Measurements from ENCODE around the gene IL3.

IL3 gene

DNA sequence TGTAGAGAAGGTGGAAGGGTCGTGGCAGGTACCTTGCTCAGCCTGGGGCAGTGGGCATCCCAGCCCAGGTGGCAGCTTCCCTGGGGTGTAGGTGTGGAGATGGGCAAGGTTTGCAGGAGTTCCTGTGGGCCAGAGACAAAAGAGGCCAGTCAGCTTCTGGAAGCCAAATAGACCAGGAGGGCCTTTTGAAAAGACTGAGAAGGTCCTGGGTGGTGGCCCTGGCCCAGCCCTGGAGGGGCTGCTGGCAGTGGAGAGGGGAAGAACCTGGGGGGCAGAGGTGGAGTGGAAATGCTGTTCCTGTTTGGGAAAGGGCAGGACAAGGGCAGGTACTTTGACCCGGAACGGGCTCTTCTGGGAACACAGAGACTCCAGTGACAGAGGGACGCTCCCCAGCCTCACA, 7.0 kb upstream of the IL3 start:
- no peak overlapping the region for H3K4me3 ChIP-seq
- TF ChIP-seq, protein P1, sequence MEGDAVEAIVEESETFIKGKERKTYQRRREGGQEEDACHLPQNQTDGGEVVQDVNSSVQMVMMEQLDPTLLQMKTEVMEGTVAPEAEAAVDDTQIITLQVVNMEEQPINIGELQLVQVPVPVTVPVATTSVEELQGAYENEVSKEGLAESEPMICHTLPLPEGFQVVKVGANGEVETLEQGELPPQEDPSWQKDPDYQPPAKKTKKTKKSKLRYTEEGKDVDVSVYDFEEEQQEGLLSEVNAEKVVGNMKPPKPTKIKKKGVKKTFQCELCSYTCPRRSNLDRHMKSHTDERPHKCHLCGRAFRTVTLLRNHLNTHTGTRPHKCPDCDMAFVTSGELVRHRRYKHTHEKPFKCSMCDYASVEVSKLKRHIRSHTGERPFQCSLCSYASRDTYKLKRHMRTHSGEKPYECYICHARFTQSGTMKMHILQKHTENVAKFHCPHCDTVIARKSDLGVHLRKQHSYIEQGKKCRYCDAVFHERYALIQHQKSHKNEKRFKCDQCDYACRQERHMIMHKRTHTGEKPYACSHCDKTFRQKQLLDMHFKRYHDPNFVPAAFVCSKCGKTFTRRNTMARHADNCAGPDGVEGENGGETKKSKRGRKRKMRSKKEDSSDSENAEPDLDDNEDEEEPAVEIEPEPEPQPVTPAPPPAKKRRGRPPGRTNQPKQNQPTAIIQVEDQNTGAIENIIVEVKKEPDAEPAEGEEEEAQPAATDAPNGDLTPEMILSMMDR (IDR thresholded peaks at IDR 0.05): no peak
- H3K27ac ChIP-seq: no peak overlapping the region
- DNase-seq (ENCODE audit: low spot score): peak; percentile 66

DNA sequence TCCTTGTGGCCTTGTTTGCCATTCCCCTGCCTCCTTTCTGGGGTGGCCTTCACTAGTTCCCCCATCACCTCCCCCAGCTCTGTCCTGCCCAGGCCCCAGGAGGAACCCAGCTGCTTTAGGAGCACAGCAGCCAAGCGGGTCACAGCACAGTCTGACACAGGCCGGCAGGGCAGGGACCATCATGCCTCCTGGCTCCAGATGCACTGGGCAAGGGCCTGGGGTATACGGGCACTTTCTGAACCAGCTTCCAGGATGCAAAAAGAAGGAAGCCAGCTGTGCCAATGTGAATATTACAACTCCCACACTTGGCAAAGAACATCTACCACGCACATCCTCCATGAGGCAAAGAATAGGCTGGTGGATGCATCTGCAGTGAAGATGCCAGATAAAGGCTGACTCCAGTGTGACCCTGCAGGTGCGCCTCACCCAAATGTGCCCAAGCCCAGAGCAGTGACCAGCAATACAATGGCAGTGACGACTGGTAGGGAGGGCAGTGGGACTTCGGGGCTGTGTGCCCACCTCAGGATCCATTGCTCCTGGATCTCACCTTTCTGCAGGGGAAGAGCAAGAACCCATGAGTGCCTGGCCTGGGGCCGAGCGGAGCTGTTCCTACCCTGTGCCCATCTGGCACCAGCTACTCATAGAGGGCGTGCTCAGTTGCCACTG, 6.3 kb upstream of the IL3 start:
- Histone ChIP-seq H3K27ac (no peak overlapping the region), H3K4me3 (no peak overlapping the region)
- no peak for DNase-seq (ENCODE audit: low spot score)
- TF ChIP-seq, protein P1 (IDR thresholded peaks at IDR 0.05): no peak

DNA sequence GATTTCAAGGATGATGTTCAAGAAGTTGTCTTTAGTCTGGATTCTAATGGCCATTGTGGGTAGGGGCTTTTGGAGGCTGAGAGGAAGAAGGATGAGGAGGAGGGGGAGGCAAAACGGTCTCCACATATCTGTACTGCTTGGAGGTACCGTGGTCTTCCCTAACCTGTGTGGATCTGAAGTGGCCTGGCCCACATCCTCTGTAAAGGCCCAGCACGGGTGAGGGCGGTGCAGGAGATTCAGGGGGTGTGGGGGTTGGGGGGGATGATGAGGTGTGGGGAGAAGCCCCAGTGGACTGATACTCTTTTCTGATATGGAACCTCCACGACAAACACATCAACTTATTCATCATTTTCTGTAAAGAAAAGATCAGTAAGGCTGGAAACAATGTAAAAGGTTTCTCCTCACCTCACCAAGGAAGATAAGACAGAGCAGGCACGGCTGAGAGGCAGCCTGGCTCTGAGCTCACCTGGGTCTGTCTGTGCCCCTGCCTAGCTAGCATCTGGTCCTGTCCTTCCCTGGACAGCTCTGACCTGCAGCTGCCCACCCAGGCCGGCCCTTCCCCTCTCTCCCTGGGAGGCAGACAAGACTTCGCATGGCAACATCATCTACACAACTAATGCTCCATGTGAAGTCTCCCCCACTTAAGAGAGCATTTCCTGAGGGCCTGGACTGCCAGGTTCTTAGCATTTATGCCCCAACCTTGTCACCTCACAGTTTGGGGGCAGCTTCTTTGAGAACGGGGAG, 5.6 kb upstream of the IL3 start:
- TF ChIP-seq, protein P1 (IDR thresholded peaks at IDR 0.05): no peak
- no peak for DNase-seq (ENCODE audit: low spot score)
- Histone ChIP-seq H3K27ac (no peak overlapping the region), H3K4me3 (no peak overlapping the region)

DNA sequence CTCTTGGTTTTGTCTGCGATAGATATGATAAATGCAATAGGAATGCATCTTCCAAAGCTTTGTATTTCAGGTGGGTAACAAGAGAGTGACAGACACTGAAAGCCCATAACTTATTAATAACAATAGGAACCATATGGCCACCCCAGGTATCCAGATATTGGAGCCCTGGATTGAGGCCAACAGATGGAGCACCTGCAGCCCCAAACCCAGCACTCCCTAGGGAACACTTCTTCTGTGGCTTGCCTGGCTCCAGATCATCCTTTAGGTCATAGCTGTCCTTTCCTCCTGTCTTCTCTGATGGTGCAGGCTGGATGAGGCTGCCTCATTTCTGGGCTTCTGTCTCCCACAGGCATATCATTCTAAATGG, 5.0 kb upstream of the IL3 start:
- DNase-seq (ENCODE audit: low spot score): no peak
- no peak overlapping the region for H3K27ac ChIP-seq
- no peak overlapping the region for H3K4me3 ChIP-seq
- TF ChIP-seq, protein P1 (IDR thresholded peaks at IDR 0.05): no peak

DNA sequence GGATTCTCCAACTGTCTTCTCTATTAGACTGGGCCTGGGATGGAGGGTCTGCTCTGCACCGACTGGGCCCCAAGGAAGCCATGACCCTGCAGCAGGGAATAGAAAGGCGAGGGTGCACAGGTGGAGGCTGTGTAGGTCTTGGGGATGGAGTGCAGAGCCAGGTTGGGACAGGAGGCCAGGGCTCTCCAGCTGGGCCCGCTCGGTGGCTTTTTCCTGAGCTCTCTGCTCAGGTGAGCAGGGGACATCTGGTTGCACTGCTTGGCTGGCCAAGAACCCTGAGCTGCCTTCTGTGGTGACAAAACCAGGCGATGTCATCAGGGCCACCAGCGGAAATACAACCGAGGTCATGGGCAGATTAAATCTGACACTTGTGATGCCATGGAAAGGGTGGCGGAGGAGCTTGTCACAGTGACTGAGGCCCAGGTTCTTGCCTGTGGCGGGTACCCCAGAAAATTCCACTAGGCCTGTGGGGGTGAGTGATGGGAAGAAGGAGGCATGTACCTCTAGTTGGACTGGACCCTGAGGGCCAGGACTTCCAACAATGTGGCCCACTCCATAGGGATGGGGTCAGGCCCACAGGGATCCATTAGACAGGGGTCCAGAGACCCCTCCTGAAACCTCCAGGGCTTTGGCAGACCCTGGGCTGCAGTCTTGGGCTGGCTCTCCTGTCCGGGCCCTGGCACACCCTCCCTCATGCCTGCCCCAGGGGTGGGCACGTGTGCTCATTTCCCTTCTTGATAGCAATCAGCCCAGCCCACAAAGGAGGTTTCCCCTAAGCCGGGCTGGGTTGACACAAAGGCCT, 4.4 kb upstream of the IL3 start:
- Histone ChIP-seq H3K27ac (no peak overlapping the region), H3K4me3 (no peak overlapping the region)
- peak; percentile 66 for DNase-seq (ENCODE audit: low spot score)
- TF ChIP-seq, protein P1 (IDR thresholded peaks at IDR 0.05): no peak

DNA sequence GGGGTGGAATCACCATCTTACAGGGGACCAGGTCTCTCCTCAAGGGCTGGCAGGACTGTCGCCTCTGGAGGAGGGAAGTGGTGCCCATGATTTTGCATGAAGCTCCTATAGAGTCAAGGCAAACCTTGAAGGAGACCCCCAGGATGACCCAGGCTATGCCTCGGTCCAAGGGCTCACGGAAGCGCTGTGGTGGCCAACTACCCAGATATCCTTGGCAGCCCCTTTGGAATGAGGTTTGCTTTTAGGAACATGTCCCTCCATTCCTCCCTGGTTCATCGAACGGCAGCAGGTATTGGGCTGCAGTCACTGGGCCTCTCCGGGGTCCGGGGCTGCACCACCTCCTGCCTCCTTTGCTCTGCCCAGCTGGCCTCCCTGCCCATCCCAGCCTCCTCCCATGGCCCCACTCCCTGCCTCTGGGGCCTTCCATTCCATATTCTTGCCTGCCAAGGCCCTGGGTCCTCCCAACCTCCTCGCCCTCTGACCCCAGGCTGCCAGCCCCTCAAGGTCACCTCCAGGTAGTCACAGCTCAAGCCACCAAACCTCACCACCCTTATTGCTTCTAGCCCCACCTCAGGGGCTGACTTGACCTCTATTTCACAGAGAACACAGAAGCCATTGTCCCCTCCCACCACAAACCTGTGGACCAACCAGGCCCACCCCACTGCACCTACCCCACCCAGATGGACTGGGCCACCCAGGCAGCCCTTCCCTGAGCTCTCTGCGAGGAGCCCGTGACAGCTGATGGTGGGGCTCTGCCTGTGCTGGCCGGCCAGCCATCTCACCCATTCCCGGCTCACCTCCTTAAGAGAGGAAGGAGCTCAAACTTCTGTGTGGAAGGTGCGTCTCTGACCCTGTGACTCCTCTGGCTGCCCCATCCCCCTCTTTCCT, 3.6 kb upstream of the IL3 start:
- TF ChIP-seq, protein P1 (IDR thresholded peaks at IDR 0.05): no peak
- Histone ChIP-seq H3K4me3 (no peak overlapping the region), H3K27ac (no peak overlapping the region)
- DNase-seq (ENCODE audit: low spot score): peak; percentile 56
